K562 (cell line): ENCODE measurements around the gene AMELX. TPM values are rescaled to one million over a fixed set of nuclear protein-coding genes. Genes with fewer than 3 reads are reported as not detected.

Source experiments
- ATAC-seq: fragments of 200-7000 bp; cut with Tn5 transposase; 3 replicates; pipeline ENCODE4 v1.9.1; 2020; ENCODE audit warnings: moderate library complexity
- BruUV-seq: library from RNA; stranded (reverse); fragments of 400-500 nt; replicated peaks from 2 replicates; lab custom pipeline; 2021; lab: Mats Ljungman, UMichigan
- CTCF ChIA-PET: fragments of 300-600 bp; formaldehyde crosslinking; extraction: SDS; loops from one replicate; lab custom pipeline; 2021; ENCODE audit warnings: low intra/inter-chr PET ratio; lab: Yijun Ruan, JAX
- POLR2A ChIA-PET: fragments of 300-600, 350-650 bp; sonication (Branson Sonifier 250); formaldehyde crosslinking; extraction: SDS; loops from one replicate; lab custom pipeline; 2021; ENCODE audit warnings: antibody characterized with exemption, inconsistent platforms; lab: Yijun Ruan, JAX
- DNase-seq, 4 experiments: peaks; one replicate each; pipeline versions ENCODE4 v3.0.0 to v3.0.0-alpha.2; 2011 to 2018; ENCODE audit warnings: low spot score in 3 of 4, mixed read lengths in 3 of 4; ENCODE audit errors: extremely low read depth in 1 of 4
- FAIRE-seq: peaks from 2 replicates; lab custom pipeline; 2011; peaks lifted over from hg19 to GRCh38; lab: Jason Lieb, UNC
- H2AFZ ChIP-seq: 2 replicates; pipeline ENCODE4 v1.6.0; 2011; ENCODE audit warnings: low read depth, low read length, control low read depth, inconsistent platforms
- H3K27ac ChIP-seq: fragments of 200-600 bp; 3 replicates; pipeline ENCODE4 v1.8.0; 2011; ENCODE audit warnings: low read depth, mild to moderate bottlenecking, control low read depth, inconsistent platforms, low read length, moderate library complexity, mixed read lengths; ENCODE audit errors: extremely low read depth
- H3K27me3 ChIP-seq, 2 experiments: fragments of 300-600 bp in 1 of 2; 2 replicates in 1 of 2; 3 replicates in 1 of 2; pipeline versions ENCODE4 v1.6.0 to v1.8.0; 2011; ENCODE audit warnings: inconsistent platforms in 2 of 2, low read length in 2 of 2, mild to moderate bottlenecking in 1 of 2, mixed read lengths in 1 of 2, moderate library complexity in 1 of 2; ENCODE audit not compliant: control insufficient read depth in 2 of 2, insufficient read depth in 2 of 2
- H3K36me3 ChIP-seq: fragments of 300-600 bp; 3 replicates; pipeline ENCODE4 v1.8.0; 2011; ENCODE audit warnings: mild to moderate bottlenecking, low read length, inconsistent platforms; ENCODE audit not compliant: control insufficient read depth, insufficient read depth
- H3K4me1 ChIP-seq, 2 experiments: fragments of 200-600 bp in 1 of 2; replicated peaks in 1 of 2; 2 replicates in 1 of 2; 3 replicates in 1 of 2; pipeline versions ENCODE4 v1.5.1 to v1.8.0; 2011; ENCODE audit warnings: inconsistent platforms in 2 of 2, low read length in 2 of 2, mild to moderate bottlenecking in 1 of 2, mixed read lengths in 1 of 2, moderate library complexity in 1 of 2; ENCODE audit not compliant: control insufficient read depth in 2 of 2, insufficient read depth in 2 of 2
- H3K4me2 ChIP-seq: 2 replicates; pipeline ENCODE4 v1.6.1; 2011; ENCODE audit warnings: low read length, control low read depth, inconsistent platforms, mixed read lengths; ENCODE audit not compliant: insufficient read depth
- H3K4me3 ChIP-seq: fragments of 200-600 bp; sonication (generic), shearing (Covaris generic); 2 replicates; pipeline ENCODE4 v1.5.1; 2016; ENCODE audit warnings: control low read depth, inconsistent platforms
- H3K79me2 ChIP-seq: fragments of 200-600 bp; 3 replicates; pipeline ENCODE4 v1.8.0; 2011; ENCODE audit warnings: low read length, inconsistent platforms; ENCODE audit not compliant: control insufficient read depth, insufficient read depth
- H3K9ac ChIP-seq, 2 experiments: 2 replicates each; pipeline versions ENCODE4 v1.6.0 to v1.6.1; 2011; ENCODE audit warnings: low read depth in 2 of 2, low read length in 2 of 2, control low read depth in 1 of 2, inconsistent platforms in 1 of 2, mild to moderate bottlenecking in 1 of 2, mixed read lengths in 1 of 2; ENCODE audit not compliant: insufficient read depth in 1 of 2
- H3K9me1 ChIP-seq: one replicate; pipeline ENCODE4 v1.6.0; 2011; ENCODE audit warnings: inconsistent platforms, mild to moderate bottlenecking, low read length, moderate library complexity; ENCODE audit not compliant: control insufficient read depth, insufficient read depth
- H3K9me3 ChIP-seq: replicated peaks from 2 replicates; pipeline ENCODE4 v1.5.1; 2011; ENCODE audit warnings: low read depth, low read length, inconsistent platforms; ENCODE audit not compliant: control insufficient read depth, insufficient read depth
- H4K20me1 ChIP-seq: replicated peaks from 2 replicates; pipeline ENCODE4 v1.6.1; 2011; ENCODE audit warnings: low read length, inconsistent platforms, mixed read lengths; ENCODE audit not compliant: control insufficient read depth, insufficient read depth
- ARHGAP35 ChIP-seq: fragments of 450-650 bp; IDR thresholded peaks from 2 replicates; pipeline ENCODE4 v1.6.1; 2018; ENCODE audit not compliant: partially characterized antibody
- ARID1B ChIP-seq: fragments of 450-650 bp; IDR thresholded peaks from 2 replicates; pipeline ENCODE4 v1.6.1; 2016; ENCODE audit warnings: antibody characterized with exemption, mild to moderate bottlenecking, inconsistent platforms
- ERF ChIP-seq: fragments of 450-650 bp; formaldehyde crosslinking; IDR thresholded peaks from 2 replicates; pipeline ENCODE4 v1.4.0; 2020; ENCODE audit warnings: mild to moderate bottlenecking, mixed read lengths
- POLR2G ChIP-seq: fragments of 200-400 bp; formaldehyde crosslinking; IDR thresholded peaks from 2 replicates; pipeline ENCODE4 v1.6.1; 2017; ENCODE audit warnings: low read depth, mild to moderate bottlenecking, antibody characterized with exemption, low read length, moderate library complexity
- RBM22 ChIP-seq: fragments of 200-400 bp; formaldehyde crosslinking; IDR thresholded peaks from 2 replicates; pipeline ENCODE4 v1.6.1; 2018; ENCODE audit warnings: low read length, low read depth; ENCODE audit not compliant: poor library complexity, severe bottlenecking
- WGBS: fragments of 100-300 bp; shearing (Covaris generic); methylation state at CpG from one replicate; pipeline ENCODE4 v1.1.6; 2016; ENCODE audit warnings: low coverage, mixed read lengths; ENCODE audit not compliant: insufficient coverage; ENCODE audit errors: missing lambda C conversion rate; 5-methylcytosine and 5-hydroxymethylcytosine counted together
- in situ Hi-C: fragments of 300-500 bp; cut with MboI; formaldehyde crosslinking; loops from 4 replicates; pipeline ENCODE4 v1.15.0; 2018; ENCODE audit warnings: inconsistent platforms, mixed read lengths
- intact Hi-C: fragments of 100-400 bp; cut with micrococcal nuclease; formaldehyde crosslinking; loops from 2 replicates; pipeline ENCODE4 v1.14.2; 2022
- polyA plus RNA-seq, 8 experiments: library from polyadenylated mRNA; depleted of rRNA in 4 of 8; stranded (reverse) in 5 of 8; unstranded in 3 of 8; fragments of >200 nt; fragmentation: Nextera tagmentation in 2 of 8; fragmentation: Illumina TruSeq in 1 of 8; extraction: Ambion mirVana in 2 of 8; extraction: Trizol in 1 of 8; gene quantifications; 2 replicates each; pipeline versions ENCODE4 v1.2.1 to v1.2.3, GENCODE V29; 2011 to 2014; ENCODE audit warnings: inconsistent platforms in 1 of 8, missing spikeins in 1 of 8
- total RNA-seq, 7 experiments: library from RNA; depleted of rRNA in 6 of 7; stranded (reverse); fragments of >200 nt in 6 of 7; fragmentation: Illumina TruSeq in 2 of 7; extraction: Trizol in 2 of 7; gene quantifications; 2 replicates each; pipeline versions ENCODE4 v1.2.1 to v1.2.3, GENCODE V29; 2011 to 2021; ENCODE audit warnings: low replicate concordance in 1 of 7

Gene AMELX
- total and polyA plus RNA-seq, 9 of the 15 experiments (the other 6 are each of a cell fraction or from before 2014, with no cell fraction given): 0.22 TPM; not detected in 8

DNA sequence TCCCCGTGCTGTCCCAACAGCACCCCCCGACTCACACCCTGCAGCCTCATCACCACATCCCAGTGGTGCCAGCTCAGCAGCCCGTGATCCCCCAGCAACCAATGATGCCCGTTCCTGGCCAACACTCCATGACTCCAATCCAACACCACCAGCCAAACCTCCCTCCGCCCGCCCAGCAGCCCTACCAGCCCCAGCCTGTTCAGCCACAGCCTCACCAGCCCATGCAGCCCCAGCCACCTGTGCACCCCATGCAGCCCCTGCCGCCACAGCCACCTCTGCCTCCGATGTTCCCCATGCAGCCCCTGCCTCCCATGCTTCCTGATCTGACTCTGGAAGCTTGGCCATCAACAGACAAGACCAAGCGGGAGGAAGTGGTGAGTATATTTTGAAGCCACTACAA lies 5.4 kb downstream of the AMELX start:
- POLR2A ChIA-PET: no interaction called here
- WGBS: 100% methylated on average over 5 of the region's 9 CpGs

DNA sequence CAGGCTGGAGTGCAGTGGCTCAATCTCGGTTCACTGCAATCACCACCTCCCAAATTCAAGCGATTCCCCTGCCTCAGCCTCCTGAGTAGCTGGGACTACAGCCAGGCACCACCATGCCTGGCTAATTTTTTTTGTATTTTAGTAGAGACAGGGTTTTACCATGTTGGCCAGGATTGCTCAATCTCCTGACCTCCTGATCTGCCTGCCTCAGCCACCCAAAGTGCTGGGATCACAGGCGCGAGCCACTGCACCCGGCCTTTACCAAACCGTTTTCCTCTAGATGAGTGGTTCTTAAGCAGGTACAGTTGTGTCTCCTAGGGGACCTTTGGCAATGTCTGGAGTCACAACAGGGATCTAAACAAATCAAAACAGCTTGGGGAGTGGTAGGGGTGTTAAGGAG lies 11.6 kb downstream of the AMELX start:
- no peak for ATAC-seq
- no peaks in the 10 kb centered on the region for H3K36me3 ChIP-seq
- no peak overlapping the region for H3K4me3 ChIP-seq
- no peaks in the 10 kb centered on the region for H3K9me3 ChIP-seq
- H3K27ac ChIP-seq: no peak overlapping the region
- H3K4me1 ChIP-seq: peaks cover 8 to 9% of the 10 kb centered on the region in 2 experiments; a peak in 3 of 5 replicates
- no peak for FAIRE-seq
- ChIA-PET CTCF (no interaction called here), POLR2A (interaction anchor here (0.6 to 1.0 kb wide), 2 partner anchors 45 to 118 kb away, joined by 3 read pairs; no protein-coding TSS in a partner anchor)
- H3K9ac ChIP-seq: no peak overlapping the region
- no peaks in the 10 kb centered on the region for H3K9me1 ChIP-seq
- no peak overlapping the region for H3K4me2 ChIP-seq
- in situ Hi-C loops: no loop called here
- H3K79me2 ChIP-seq: peaks cover 60% of the 10 kb centered on the region
- WGBS: 88% methylated on average over 6 of the region's 6 CpGs
- H4K20me1 ChIP-seq: no peaks in the 10 kb centered on the region
- H2AFZ ChIP-seq: no peak overlapping the region
- TF ChIP-seq ARID1B: no peak
- TF ChIP-seq ARHGAP35: no peak
- no TSS peak for BruUV-seq
- intact Hi-C loops: no loop called here
- H3K27me3 ChIP-seq: no peaks in the 10 kb centered on the region
- DNase-seq: no peak

More for the DNA sequence above, 5.4 kb downstream of the AMELX start:
- H3K79me2 ChIP-seq: peaks cover 67% of the 10 kb centered on the region
- intact Hi-C loops: no loop called here
- FAIRE-seq (no peak), ATAC-seq (no peak), DNase-seq (no peak)
- TF ChIP-seq POLR2G (peak; percentile 37), ERF (no peak), RBM22 (peak; percentile 60)
- no TSS peak for BruUV-seq
- no peak overlapping the region for H3K4me3 ChIP-seq
- in situ Hi-C loops: no loop called here
- CTCF ChIA-PET: no interaction called here
- no peaks in the 10 kb centered on the region for H3K27me3 ChIP-seq
- H3K9me3 ChIP-seq: no peaks in the 10 kb centered on the region
- H3K9ac ChIP-seq: no peak overlapping the region
- no peak overlapping the region for H3K27ac ChIP-seq
- no peaks in the 10 kb centered on the region for H3K9me1 ChIP-seq
- no peak overlapping the region for H3K4me2 ChIP-seq
- no peaks in the 10 kb centered on the region for H4K20me1 ChIP-seq
- H2AFZ ChIP-seq: no peak overlapping the region
- H3K36me3 ChIP-seq: no peaks in the 10 kb centered on the region
- H3K4me1 ChIP-seq: peaks cover 5 to 9% of the 10 kb centered on the region in 2 experiments; a peak in 4 of 5 replicates
